IPS-11a (cell line): ENCODE measurements around the gene PMPCA.

Experiments
- H3K4me3 ChIP-seq: one replicate; pipeline ENCODE4 v1.5.1; 2013; ENCODE audit warnings: low read depth, low read length, control low read depth

PMPCA gene

DNA sequence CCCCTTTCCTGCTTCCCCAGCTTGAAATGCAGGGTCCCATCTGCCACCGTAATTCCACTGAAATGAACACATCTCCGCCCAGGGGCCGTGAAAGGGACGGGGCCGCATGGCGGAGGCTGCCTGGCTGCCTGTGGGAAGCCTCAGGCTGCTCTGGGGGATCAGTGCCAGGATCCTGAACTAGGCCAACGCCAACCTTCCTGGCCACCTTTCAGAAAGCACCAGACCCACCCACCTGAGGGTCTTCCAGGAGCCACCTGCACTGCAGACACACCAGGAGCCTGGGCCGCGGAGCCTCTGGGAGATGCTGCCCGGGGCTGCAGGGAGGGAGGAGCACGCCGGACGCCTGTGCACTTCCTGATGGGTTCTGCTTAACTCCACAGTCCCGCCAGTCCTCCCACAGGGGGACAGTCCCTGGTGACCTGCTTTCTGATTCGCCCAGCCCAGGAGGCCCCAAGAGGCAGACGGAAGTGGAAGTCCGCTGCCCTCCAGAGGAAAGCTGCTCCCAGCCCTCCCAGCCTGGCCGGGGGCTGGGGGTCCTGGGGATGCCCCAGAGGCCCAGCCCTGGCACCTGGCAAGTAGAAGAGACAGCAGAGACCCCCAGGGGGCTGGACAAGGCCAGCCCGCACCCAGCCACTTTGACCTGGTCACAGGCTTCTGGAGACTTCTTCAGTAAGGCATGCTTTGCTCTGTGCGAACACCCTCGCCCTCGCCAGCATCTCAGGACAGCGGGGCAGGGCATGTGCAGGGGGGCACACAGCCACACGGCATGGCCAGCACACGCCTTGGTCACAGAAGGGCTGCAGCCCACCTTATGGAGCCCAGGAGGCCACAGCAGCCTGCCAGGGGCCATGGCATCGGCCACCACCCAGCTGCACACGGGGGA lies 36.9 kb upstream of the PMPCA start, which contains the start of gene CARD9:
TSS of gene CARD9 (minus strand) at position 370 of the 883 bp plus-strand sequence. CDS start 1,591 bp downstream, outside the sequence.
- no peak within 1 kb of the TSS for H3K4me3 ChIP-seq

DNA sequence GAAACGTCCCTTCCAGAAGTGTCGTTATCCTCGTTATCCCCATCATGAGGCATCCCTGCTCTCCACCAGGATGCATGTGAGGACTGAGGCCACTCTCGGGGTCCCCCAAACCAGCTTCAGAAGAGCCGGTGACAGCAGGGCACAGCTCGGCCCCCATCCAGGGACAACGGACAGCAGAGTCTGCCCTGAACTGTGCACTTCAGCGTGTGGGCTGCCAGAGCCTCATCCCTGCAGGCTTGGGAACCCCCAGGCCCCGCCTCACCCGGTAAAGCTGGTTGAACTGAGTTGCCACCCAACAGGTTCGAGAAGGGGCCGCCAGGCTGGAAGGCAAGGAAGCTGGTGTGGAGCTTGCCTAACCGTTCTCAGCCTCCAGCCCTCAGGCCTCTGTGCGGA lies 36.3 kb upstream of the PMPCA start:
- H3K4me3 ChIP-seq: no peak overlapping the region

DNA sequence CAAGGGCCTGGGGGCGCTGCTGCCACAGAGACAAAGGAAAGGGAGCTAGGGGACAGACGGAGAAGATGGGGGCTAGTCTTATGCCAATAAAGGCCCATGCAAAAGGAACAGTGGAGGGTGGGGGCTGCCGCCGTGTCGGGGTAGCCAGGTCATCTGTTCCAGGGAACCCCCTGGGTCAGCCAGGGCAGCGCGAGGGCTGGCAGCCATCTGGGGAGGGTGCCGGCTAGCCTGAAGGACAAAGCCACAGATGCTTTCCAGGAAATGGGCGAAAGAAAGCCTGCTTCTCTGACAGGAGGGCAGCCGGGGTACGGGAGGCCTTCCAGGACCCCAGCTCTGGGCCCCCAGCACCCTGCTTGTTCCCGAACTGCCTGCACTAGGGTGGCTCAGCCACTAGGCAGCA lies 35.4 kb upstream of the PMPCA start:
- H3K4me3 ChIP-seq: no peak overlapping the region

DNA sequence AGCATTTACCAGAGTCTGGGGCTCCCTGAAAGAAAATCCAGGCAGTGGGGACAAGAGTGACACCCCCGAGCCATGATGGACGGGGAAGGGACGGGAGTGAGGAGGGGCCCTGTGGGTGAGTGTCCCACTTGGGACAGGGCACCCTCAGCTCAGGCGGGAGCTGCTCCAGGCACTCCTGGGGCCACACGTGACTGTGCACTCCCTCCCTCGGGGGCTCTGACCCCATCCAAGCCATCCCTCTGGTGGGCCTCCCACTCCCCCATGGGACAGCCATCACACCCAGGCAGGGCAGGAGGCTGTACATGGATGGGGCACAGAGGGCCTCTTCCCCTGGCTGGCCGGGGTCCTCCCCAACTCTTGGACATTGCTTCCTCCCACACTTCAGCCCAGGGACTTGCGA lies 34.0 kb upstream of the PMPCA start:
- no peak overlapping the region for H3K4me3 ChIP-seq

DNA sequence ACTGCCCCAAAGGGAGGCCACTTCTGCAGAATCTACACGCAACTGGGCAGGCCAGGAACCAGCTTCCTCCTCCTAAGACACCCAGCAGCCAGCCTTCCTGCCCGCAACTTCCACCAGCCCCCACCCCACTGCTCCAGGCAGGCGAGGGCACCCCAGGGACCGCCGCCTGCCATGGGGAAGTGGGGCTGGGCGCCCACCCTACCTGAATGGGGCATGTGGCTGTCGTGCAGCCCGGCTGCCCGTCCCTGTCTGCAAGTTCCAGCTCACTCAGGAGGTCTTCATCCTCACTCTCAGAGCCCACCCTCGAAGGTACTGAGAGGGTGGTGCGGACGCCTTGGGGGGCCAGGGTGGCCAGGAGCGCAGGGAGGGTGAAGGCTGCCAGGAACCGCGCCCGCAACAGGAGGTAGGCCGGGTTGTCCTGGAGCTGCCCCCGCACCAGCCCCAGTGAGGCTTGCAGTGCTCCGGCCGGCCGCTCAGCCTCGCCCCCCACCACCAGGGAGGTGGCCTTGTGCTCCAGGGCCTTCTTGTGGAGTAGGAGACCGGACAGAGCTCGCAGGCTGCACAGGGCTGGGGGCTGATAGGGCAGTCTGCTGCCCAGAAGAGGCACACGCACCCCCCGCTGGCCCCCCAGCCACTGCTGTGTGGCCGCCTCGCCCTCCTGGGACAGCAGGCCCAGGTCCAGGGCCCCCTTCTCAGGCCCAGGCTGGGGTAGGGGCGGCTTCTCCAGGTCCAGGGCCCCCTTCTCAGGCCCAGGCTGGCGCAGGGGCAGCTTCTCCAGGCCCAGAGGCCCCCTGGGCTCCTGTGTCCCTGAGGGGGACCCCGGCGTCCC lies 32.9 kb upstream of the PMPCA start:
- H3K4me3 ChIP-seq: no peak overlapping the region

DNA sequence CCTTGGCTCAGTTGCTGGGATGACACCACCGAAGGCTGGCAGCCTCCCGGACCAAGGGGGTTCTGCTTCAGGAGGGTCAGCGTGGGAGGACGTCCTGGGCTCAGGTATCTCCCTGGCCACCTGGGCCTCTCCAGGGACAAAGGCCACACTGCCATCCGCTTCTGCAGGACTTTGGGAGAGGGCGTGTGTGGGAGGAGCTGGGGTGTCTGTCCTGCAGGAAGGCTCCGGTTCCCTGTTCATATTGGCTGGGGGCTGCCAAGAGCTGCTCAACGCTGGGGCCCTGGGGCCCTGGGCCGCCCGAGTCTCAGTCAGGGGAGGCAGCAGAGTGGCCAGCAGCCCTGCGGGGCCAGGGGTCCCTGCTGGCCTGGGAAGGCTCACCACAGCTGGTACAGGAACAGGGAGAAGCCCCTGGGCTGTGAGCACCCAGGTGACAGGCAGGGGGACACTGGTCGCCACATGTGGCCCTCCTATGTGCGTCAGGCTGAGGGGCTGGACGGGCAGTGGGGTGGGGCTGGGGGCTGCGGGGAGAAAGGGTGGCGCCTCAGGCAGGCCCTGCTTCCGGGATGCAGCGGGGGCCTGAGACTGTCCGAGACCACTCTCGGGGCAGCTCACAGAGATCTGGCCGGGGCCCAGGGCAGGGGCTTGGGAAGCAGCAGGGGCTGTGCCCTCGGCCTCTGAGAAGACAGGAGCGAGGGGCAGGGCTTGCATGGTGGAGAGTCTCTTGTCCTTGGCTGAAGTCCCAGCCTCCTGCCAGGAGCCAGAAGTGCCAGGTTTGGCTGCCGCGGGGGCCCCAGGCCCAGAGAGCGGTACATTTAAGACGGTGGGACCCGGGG lies 32.1 kb upstream of the PMPCA start:
- H3K4me3 ChIP-seq: no peak overlapping the region

DNA sequence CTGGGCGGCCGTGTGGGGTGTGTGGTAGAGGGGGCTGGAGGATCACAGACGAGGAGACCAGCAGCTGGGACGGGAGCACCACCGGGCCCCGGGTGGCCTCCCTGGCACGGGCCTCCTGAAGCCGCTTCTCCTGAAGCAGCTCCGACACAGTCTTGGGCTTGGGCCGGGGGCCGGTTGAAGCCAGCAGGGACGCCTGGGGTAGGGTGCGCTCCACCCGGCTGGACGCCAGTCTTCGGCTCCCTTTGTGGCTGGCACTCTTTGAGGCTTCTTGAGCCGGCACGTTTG lies 31.5 kb upstream of the PMPCA start:
- no peak overlapping the region for H3K4me3 ChIP-seq

DNA sequence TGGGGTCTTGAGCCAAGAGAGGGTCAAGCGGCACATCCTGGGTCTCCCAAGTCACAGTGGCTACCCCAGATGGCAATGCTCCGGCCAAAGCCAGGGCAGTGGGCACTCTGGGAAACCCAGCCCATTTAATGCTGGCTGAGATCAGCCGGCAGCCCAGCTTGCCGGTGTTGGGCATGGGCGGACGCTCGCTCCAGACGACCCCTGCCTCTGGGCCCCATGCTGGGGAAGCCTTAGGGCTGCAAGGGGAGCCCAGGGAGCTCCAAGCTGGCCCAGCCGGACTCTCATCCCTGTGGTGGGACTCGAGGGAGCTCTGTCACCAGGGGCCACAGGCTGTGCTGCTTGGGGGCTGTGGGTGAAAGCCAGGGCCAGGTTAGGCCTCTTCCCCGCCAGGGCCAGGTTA lies 31.1 kb upstream of the PMPCA start:
- H3K4me3 ChIP-seq: no peak overlapping the region

DNA sequence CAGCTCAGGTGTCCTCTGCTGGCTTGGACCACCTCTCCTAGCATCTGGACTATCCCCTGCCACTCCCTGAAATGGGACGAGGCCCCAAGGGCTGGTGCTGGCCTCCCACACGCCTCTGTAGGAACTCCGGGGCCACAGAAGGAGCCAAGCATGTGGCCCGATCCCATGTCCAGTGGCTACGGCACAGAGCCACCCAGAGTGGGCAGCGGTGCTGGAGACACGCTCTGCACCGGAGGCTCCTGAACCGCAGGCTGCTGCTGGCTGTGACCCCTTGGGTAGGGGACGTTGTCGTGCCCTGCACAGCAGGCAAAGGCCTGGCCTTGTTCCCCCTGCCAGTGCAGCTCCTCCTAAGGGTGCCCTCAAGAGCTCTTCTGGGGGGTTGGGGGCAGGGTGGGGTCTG lies 30.6 kb upstream of the PMPCA start:
- no peak overlapping the region for H3K4me3 ChIP-seq

DNA sequence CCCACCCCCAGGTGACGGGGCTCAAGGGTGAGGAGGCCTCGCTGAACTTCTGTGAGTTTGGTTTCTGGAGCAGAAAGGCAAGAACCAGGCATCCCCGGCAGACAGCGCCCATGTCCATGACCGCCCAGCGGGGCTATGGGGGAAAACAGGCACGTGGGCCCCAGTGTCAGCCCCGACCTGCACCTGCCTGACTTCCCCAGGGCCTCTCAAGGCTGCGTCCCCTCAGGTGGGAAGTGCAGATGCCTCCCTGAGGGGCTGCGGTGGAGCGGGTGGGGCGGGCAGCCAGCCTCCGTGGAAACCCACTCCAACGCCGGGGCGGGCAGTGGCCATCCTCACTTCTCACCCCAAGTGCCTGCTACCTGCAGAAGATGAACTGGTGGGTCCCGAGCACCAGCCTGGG lies 30.1 kb upstream of the PMPCA start:
- H3K4me3 ChIP-seq: no peak overlapping the region

DNA sequence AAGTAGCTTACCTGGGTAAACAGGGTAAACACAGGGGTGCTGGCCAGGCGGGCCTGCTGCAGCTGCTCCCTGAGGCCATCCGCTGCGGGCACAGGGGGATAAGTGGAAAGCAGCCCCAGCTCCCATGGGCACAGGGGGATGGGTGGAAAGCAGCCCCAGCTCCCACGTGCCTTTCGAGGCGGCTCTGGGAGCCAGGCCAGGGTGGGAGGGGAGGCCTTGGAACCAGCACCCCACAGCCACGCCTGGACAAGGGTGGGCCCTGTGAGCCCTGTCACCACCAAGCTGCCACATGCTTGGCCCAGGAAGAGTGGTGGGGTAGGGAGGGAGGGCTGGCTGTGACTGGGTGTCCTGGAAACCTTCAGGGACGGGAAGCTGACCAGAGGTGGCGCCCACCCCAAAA lies 29.1 kb upstream of the PMPCA start:
- no peak overlapping the region for H3K4me3 ChIP-seq

DNA sequence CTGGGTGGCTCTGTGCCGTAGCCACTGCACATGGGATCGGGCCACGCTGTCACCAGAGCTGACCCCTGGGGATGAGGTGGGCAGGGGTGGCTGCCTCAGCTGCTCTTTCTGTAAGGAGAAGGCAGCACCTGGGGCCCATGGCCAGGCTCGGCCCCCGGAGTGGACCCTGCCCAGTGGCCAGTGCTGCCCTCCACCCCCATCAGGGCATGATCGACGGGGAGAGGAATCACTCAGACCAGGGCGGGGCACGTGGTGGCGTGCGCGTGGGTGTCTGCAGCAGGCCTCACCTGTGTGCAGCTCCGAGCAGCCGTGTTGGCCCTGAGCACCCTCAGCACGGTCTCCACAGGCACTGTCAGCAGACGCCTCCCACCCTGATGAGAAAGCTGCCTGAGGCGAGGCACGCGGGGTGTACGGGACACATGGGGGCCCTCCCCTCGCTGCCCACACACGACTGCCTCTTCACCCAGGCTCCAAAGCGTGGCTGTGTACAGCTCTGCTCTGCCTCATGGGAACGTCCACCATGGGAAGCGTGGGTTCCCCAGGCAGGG lies 28.4 kb upstream of the PMPCA start:
- no peak overlapping the region for H3K4me3 ChIP-seq

DNA sequence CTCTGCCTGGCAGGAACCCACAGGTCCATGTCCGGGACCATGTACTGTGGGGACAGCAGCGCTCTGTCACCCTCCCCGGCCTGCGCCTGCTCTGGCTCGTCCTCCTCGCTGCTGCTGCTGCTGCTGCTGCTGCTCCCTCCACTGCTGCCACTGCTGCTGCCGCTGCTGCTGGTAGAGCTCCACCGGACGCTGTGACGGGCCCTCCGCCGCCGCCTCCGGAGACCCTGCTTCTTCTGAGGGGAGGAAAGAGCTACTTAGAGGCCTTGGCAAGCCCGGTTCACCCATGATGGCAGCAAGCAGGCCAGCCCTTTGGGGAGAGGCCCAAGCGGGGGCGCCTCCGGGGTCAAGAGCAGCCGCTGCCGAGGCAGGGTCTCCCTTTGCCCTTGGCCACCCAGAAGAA lies 27.0 kb upstream of the PMPCA start:
- H3K4me3 ChIP-seq: no peak overlapping the region

DNA sequence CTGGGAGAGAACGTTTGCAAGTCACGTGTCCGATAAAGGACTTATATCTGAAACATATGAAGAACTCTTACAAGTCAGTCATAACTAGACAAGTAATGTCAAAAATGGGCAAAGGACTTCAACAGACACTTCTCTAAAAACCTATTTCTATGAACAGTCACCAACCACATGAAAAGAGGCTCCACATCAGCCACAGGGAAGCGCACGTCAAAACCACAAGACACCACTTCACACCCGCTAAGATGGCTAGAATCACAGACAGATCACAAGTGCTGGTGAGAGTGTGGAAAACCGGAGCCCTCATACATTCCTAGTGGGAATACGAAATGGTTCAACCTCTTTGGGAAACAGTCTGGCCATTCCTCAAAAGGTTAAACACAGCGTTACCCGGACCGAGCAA lies 25.4 kb upstream of the PMPCA start:
- no peak overlapping the region for H3K4me3 ChIP-seq

DNA sequence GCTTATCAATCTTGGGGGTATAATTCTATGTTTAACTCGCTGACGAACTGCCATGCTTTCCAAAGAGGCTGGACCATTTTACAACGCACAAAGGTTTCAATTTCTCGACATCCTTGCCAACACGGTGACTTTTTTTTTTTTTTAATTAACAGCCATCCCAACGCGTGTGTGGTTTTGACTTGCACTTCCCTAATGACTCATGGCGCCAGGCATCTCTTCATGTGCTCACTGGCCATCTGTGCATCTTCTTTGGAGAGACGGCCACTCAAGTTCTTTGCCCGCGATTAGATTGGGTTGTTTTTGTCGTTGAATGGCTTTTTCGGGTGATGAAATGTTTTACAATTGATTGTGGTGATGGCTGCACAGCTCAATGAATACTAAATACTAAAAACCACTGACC lies 24.4 kb upstream of the PMPCA start:
- H3K4me3 ChIP-seq: no peak overlapping the region

DNA sequence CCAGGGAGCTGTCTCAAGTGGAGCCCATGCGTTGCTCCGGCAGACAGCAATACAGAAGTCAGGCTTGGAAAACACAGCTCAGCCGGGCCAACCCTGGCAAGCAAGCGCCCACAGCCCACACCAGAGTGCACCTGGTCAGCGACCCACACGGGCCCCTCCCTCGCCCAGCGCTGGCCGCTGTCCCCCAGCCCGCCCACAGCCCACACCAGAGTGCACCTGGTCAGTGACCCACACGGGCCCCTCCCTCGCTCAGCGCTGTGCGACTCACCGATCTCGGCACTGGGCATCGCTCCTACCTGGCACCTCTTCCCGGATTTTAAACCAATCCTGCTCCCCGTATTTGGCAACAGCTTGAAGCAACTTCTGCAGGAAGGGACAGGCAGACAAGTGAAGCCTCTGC lies 23.2 kb upstream of the PMPCA start:
- no peak overlapping the region for H3K4me3 ChIP-seq

DNA sequence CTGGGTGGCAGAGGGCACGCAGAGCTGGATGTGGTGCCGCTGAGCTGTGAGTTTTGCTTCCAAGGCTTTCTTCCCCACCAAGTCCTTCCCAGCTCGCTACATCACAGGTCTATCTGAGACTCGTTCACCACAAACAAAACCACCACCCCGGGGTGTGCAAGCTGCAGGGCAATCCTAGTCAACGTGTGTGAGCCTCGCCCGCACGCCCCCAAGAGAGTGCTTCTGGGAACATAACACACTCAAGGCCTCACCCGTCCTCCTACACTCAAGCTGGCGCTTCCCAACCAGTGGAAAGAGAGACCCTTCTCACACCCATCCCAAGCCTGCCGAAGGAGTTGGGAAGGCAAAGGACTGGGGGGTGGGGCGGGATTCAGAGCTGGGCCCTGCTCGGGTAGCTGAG lies 21.1 kb upstream of the PMPCA start:
- H3K4me3 ChIP-seq: no peak overlapping the region

DNA sequence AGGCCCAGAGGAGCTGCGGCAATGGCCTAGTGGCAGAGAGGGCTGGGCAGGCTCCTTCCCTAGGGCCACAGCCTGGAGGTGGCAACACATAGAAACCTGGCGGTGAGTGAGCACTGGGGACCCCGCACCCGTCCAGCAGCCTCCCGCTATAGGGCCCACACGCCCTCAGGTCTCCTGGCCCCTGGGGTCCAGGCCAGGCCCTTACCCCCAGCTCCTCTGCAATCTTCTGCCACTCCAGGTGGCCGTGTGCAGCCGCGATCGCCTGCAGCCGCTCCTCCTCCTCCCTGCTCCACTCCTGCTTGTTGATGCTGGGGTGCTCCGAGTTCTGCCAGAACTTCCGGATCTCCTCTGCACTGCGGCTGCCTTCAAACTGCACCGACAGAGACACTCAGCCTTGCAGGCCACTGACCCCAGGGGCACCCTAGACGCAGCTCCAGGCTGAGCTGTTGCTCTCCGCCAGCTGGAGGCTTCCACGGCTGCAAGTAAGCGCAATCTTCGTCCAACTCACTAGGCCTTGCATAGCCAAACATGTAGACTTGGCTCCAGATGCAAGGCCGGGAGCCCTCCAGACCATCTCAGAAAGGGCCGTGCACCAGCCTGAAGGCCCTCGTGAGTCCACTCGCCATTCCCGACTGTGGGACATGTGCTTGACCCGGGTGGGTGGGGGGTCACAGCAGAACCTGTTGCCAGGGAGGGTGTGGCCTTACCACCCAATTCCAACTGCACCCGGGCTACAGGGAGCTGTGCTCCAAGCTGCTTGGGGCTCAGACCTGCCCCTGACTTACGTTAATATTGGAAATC lies 18.5 kb upstream of the PMPCA start:
- H3K4me3 ChIP-seq: no peak overlapping the region

DNA sequence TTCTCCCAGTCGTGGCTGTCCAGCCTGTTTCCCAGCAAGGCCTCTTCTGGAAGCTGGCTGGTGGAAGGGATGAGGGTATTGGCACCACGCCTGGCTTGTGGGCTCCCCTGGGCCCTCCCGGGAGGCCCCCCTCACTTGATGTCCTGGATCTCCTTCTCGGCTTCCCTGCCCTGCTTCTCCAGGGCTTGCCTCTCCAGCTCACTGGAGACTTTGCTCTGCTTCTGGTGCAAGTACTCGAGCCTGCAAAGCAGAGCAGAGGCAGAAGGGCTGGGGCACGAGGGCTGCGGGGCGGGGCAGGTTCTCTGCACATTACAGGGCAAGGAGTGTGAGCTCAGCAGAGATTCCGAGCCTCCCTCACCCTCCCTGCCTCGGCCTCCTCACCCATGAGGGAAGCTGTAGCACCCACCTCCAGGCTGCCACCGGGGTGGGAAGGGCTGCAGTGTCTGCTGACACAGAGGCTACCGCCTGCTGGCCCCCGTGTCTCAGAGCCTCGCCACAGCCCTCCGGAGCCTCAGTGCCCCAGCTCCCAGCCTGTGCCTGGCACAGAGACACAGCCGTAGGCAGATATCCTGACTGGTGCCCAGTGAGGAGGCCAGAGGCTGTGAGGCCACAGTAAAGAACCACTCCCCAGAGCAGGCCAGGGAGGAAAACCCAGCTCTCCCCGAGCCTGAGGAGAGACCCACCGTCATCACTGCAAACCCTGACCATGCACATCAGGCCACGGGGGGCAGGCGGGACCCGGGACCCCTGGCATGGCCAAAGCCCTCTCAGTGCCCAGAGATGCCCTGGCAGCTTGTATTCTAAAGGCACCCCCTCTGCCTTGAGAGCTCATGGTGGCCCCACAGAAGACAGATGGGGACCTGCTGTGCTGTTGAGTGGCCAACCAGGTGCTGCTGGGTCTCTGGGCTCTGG lies 17.7 kb upstream of the PMPCA start:
- H3K4me3 ChIP-seq: no peak overlapping the region
